IPS DF 6.9 (cell line): ENCODE data around the gene CCNJL.

Source experiments
- DNase-seq: peaks from one replicate; pipeline ENCODE4 v3.0.0-alpha.2; 2013; ENCODE audit warnings: low read depth, low spot score
- H3K27ac ChIP-seq: one replicate; pipeline ENCODE4 v1.5.1; 2013; ENCODE audit warnings: low read length, control low read depth
- H3K27me3 ChIP-seq: 2 replicates; pipeline ENCODE4 v1.6.1; 2013; ENCODE audit warnings: mild to moderate bottlenecking, low read length; ENCODE audit not compliant: control insufficient read depth, insufficient read depth
- H3K36me3 ChIP-seq: 2 replicates; pipeline ENCODE4 v1.6.1; 2013; ENCODE audit warnings: low read length; ENCODE audit not compliant: control insufficient read depth, insufficient read depth
- H3K4me1 ChIP-seq: 2 replicates; pipeline ENCODE4 v1.6.1; 2013; ENCODE audit warnings: low read length; ENCODE audit not compliant: control insufficient read depth, insufficient read depth
- H3K4me3 ChIP-seq: 2 replicates; pipeline ENCODE4 v1.5.1; 2013; ENCODE audit warnings: mild to moderate bottlenecking, low read length
- H3K9me3 ChIP-seq: 2 replicates; pipeline ENCODE4 v1.6.1; 2013; ENCODE audit warnings: low read length, inconsistent platforms; ENCODE audit not compliant: control insufficient read depth, insufficient read depth
- WGBS: extraction: QIAGEN DNeasy Blood & Tissue Kit; methylation state at CpG from one replicate; pipeline ENCODE4 v1.1.7; 2013; ENCODE audit warnings: mixed read lengths, missing lambda C conversion rate; ENCODE audit not compliant: insufficient read length, insufficient coverage; 5-methylcytosine and 5-hydroxymethylcytosine counted together

Gene CCNJL

GRCh38 chr5:160310552-160311295 lies 1.6 kb downstream of the CCNJL start:
- WGBS: no CpG with 5 or more reads among the region's 4 CpGs
- Histone ChIP-seq H3K4me3 (peak overlapping the region; percentile 21; the same call in 1 of the 2 replicates), H3K36me3 (peaks cover 8% of the 10 kb centered on the region; the same call in 1 of the 2 replicates), H3K27ac (no peak overlapping the region), H3K4me1 (peaks cover 7% of the 10 kb centered on the region), H3K9me3 (no peaks in the 10 kb centered on the region), H3K27me3 (no peaks in the 10 kb centered on the region)
- no peak for DNase-seq

GRCh38 chr5:160310140-160310539 lies 2.2 kb downstream of the CCNJL start:
- peaks cover 10% of the 10 kb centered on the region; the same call in 1 of the 2 replicates for H3K36me3 ChIP-seq
- no peak for DNase-seq
- H3K9me3 ChIP-seq: no peaks in the 10 kb centered on the region
- H3K27ac ChIP-seq: no peak overlapping the region
- H3K4me1 ChIP-seq: peaks cover 7% of the 10 kb centered on the region
- H3K4me3 ChIP-seq: no peak overlapping the region
- WGBS: no CpG with 5 or more reads among the region's 4 CpGs
- H3K27me3 ChIP-seq: no peaks in the 10 kb centered on the region

- H3K4me1 ChIP-seq: peaks cover 7% of the 10 kb centered on the region
- H3K9me3 ChIP-seq: no peaks in the 10 kb centered on the region
- peaks cover 20% of the 10 kb centered on the region for H3K36me3 ChIP-seq
- no peak overlapping the region for H3K4me3 ChIP-seq
- WGBS: no CpG with 5 or more reads among the region's 4 CpGs
- H3K27me3 ChIP-seq: no peaks in the 10 kb centered on the region
- no peak for DNase-seq
- no peak overlapping the region for H3K27ac ChIP-seq
These were observed 5.7 kb downstream of the CCNJL start for GRCh38 chr5:160306696-160307095.

- H3K4me3 ChIP-seq: no peak overlapping the region
- WGBS: no CpG with 5 or more reads among the region's 10 CpGs
- H3K27me3 ChIP-seq: no peaks in the 10 kb centered on the region
These were observed 7.0 kb downstream of the CCNJL start for GRCh38 chr5:160305319-160305718.

GRCh38 chr5:160303690-160304089 lies 8.7 kb downstream of the CCNJL start:
- Histone ChIP-seq H3K27ac (no peak overlapping the region), H3K9me3 (no peaks in the 10 kb centered on the region), H3K4me1 (no peaks in the 10 kb centered on the region), H3K36me3 (peaks cover 20% of the 10 kb centered on the region), H3K4me3 (no peak overlapping the region), H3K27me3 (no peaks in the 10 kb centered on the region)
- no CpG with 5 or more reads among the region's 3 CpGs for WGBS
- no peak for DNase-seq

More at GRCh38 chr5:160305319-160305718, 7.0 kb downstream of the CCNJL start:
- H3K4me1 ChIP-seq: 0 out of 2 replicates have a peak, but pooled peaks cover 2% of the 10 kb centered on the region
- no peak overlapping the region for H3K27ac ChIP-seq
- no peaks in the 10 kb centered on the region for H3K9me3 ChIP-seq
- no peak for DNase-seq
- peaks cover 20% of the 10 kb centered on the region for H3K36me3 ChIP-seq

- peaks cover 14% of the 10 kb centered on the region for H3K4me1 ChIP-seq
- DNase-seq: no peak
- WGBS: no CpG with 5 or more reads among the region's 10 CpGs
- H3K27ac ChIP-seq: no peak overlapping the region
- H3K27me3 ChIP-seq: no peaks in the 10 kb centered on the region
- no peak overlapping the region for H3K4me3 ChIP-seq
- H3K36me3 ChIP-seq: no peaks in the 10 kb centered on the region
- no peaks in the 10 kb centered on the region for H3K9me3 ChIP-seq
These were observed 14.2 kb downstream of the CCNJL start for GRCh38 chr5:160298189-160298588.

GRCh38 chr5:160297776-160298175 lies 14.6 kb downstream of the CCNJL start:
- Histone ChIP-seq H3K36me3 (no peaks in the 10 kb centered on the region), H3K9me3 (no peaks in the 10 kb centered on the region), H3K27me3 (no peaks in the 10 kb centered on the region), H3K4me3 (no peak overlapping the region), H3K27ac (no peak overlapping the region), H3K4me1 (peaks cover 14% of the 10 kb centered on the region)
- no CpG with 5 or more reads among the region's 5 CpGs for WGBS
- no peak for DNase-seq

GRCh38 chr5:160297004-160297403 lies 15.4 kb downstream of the CCNJL start:
- H3K36me3 ChIP-seq: no peaks in the 10 kb centered on the region
- H3K4me3 ChIP-seq: no peak overlapping the region
- H3K4me1 ChIP-seq: peaks cover 14% of the 10 kb centered on the region
- H3K27ac ChIP-seq: no peak overlapping the region
- no peaks in the 10 kb centered on the region for H3K9me3 ChIP-seq
- DNase-seq: no peak
- no peaks in the 10 kb centered on the region for H3K27me3 ChIP-seq
- WGBS: no CpG with 5 or more reads among the region's 1 CpG

GRCh38 chr5:160296496-160296895 lies 15.9 kb downstream of the CCNJL start:
- Histone ChIP-seq H3K27ac (no peak overlapping the region), H3K27me3 (no peaks in the 10 kb centered on the region), H3K4me1 (peaks cover 14% of the 10 kb centered on the region), H3K9me3 (no peaks in the 10 kb centered on the region), H3K36me3 (no peaks in the 10 kb centered on the region), H3K4me3 (no peak overlapping the region)
- DNase-seq: no peak
- WGBS: no CpG with 5 or more reads among the region's 4 CpGs

- no peaks in the 10 kb centered on the region for H3K27me3 ChIP-seq
- no CpG with 5 or more reads among the region's 13 CpGs for WGBS
- H3K4me1 ChIP-seq: peaks cover 22% of the 10 kb centered on the region
- H3K9me3 ChIP-seq: no peaks in the 10 kb centered on the region
- H3K36me3 ChIP-seq: no peaks in the 10 kb centered on the region
- DNase-seq: no peak
- H3K27ac ChIP-seq: no peak overlapping the region
- no peak overlapping the region for H3K4me3 ChIP-seq
These were observed 18.3 kb downstream of the CCNJL start for GRCh38 chr5:160293901-160294561.
